Activated CD8-positive, alpha-beta memory T cell treated with anti-CD3 and anti-CD28 coated beads for 48 hours (primary cell): ENCODE results near the gene ZBTB32.
"Not testable (repeated sequence)": the region's sequence is repeated elsewhere in the genome, so short reads cannot be mapped to it uniquely, and the experiment has no call there.

Source experiments
- DNase-seq, 3 experiments: peaks; one replicate each; pipeline ENCODE4 v3.0.0-alpha.2; 2020; ENCODE audit warnings: low read depth in 2 of 3, low spot score in 2 of 3

ZBTB32 gene

GRCh38 chr19:35704218-35704617, at the start of gene ZBTB32:
TSS of gene ZBTB32 (plus strand) at chr19:35704558. CDS start at chr19:35714627, 10,069 bp downstream.
- DNase-seq: no peak

- not testable (repeated sequence) for DNase-seq
These were observed 49.5 kb upstream of the ZBTB32 start for GRCh38 chr19:35654828-35655227.

- no peak for DNase-seq
These were observed 48.8 kb upstream of the ZBTB32 start for GRCh38 chr19:35655600-35655999.

GRCh38 chr19:35656700-35657099, 47.7 kb upstream of the ZBTB32 start:
- DNase-seq: no peak

GRCh38 chr19:35657904-35658700, 46.3 kb upstream of the ZBTB32 start:
- no peak for DNase-seq

GRCh38 chr19:35661995-35662340, 42.4 kb upstream of the ZBTB32 start:
- no peak for DNase-seq

- DNase-seq: no peak
These were observed 40.4 kb upstream of the ZBTB32 start for GRCh38 chr19:35663981-35664380.

- no peak for DNase-seq
These were observed 39.2 kb upstream of the ZBTB32 start for GRCh38 chr19:35665157-35665556.

- DNase-seq: no peak
These were observed 38.8 kb upstream of the ZBTB32 start for GRCh38 chr19:35665604-35666003.

- DNase-seq: no peak
These were observed 38.0 kb upstream of the ZBTB32 start, which contains the start of gene UPK1A for GRCh38 chr19:35666251-35666913. TSS of gene UPK1A (plus strand) at chr19:35666517. CDS start at chr19:35666813, 296 bp downstream.

GRCh38 chr19:35669566-35669965, 34.8 kb upstream of the ZBTB32 start:
- no peak for DNase-seq

GRCh38 chr19:35669974-35670373, 34.4 kb upstream of the ZBTB32 start:
- DNase-seq: no peak

GRCh38 chr19:35670686-35671085, 33.7 kb upstream of the ZBTB32 start:
- DNase-seq: no peak

- no peak for DNase-seq
These were observed 32.5 kb upstream of the ZBTB32 start for GRCh38 chr19:35671818-35672217.

- peak; percentile 26 to 33 (median 30) for DNase-seq
These were observed 31.1 kb upstream of the ZBTB32 start for GRCh38 chr19:35673121-35673804.

GRCh38 chr19:35675589-35676140, 28.7 kb upstream of the ZBTB32 start:
- no peak for DNase-seq

- no peak for DNase-seq
These were observed 14.5 kb upstream of the ZBTB32 start for GRCh38 chr19:35689836-35690235.

- not testable (repeated sequence) for DNase-seq
These were observed 13.3 kb upstream of the ZBTB32 start for GRCh38 chr19:35691106-35691505.

- DNase-seq: no peak
These were observed 12.3 kb upstream of the ZBTB32 start for GRCh38 chr19:35692010-35692409.

- DNase-seq: no peak
These were observed 10.9 kb upstream of the ZBTB32 start for GRCh38 chr19:35693422-35693821.

GRCh38 chr19:35693835-35694599, 10.3 kb upstream of the ZBTB32 start:
- peak in 2 of 3 experiments; percentile 73 to 89 for DNase-seq
